HG02981 (cell line): ENCODE measurements around the gene MRPS9.

ENCODE experiments used
- ATAC-seq: cut with Tn5 transposase; IDR thresholded peaks from one replicate; pipeline ENCODE4 v1.9.1; 2021; ENCODE audit warnings: mild to moderate bottlenecking, moderate library complexity; ENCODE audit not compliant: unreplicated experiment

MRPS9 gene

DNA sequence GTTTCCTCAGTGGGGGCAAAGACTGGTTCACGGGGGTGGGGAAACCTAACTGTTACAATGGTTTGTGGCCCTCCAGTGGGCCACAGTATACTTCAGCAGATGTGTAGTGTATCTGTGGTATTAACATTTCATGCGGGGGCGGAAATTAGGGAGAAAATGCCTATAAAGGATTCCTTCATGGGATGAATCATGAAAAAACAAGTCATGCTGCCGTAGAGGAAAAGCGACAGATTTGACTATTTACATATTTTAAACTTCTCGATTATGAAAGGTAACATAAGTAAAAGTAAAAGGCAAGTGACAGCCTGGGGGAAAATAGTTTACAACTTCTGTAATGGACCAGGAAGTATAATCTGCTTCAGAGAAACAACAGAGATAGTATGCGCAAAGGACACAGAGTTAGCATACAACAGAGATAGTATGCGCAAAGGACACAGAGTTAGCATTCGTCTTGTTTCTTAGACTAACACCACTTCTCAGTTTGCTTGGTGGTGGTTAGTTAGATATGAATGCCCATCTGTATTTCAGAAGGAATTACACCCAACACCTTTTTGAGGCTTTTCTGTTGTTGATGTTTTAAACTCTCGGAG lies 41.1 kb downstream of the MRPS9 start:
- ATAC-seq: no peak

DNA sequence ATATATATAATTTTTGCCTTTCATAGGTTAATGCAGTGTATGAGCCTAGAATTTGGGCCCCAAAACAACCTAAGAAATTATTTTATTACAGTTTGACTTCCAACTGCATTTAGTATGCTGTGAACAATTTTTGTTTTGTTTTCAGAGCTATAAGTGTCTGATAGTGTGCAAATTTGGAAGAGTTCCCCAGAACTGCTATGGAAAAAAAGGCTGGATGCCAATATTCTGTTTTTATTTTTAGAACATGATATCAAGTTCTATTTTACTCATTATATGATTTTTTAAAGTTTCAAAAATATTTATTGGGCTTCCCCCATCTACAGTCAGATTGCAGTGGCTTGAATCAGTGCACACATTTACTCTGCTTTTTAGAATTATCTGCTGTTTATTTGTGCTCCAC lies 42.6 kb downstream of the MRPS9 start:
- ATAC-seq: no peak

DNA sequence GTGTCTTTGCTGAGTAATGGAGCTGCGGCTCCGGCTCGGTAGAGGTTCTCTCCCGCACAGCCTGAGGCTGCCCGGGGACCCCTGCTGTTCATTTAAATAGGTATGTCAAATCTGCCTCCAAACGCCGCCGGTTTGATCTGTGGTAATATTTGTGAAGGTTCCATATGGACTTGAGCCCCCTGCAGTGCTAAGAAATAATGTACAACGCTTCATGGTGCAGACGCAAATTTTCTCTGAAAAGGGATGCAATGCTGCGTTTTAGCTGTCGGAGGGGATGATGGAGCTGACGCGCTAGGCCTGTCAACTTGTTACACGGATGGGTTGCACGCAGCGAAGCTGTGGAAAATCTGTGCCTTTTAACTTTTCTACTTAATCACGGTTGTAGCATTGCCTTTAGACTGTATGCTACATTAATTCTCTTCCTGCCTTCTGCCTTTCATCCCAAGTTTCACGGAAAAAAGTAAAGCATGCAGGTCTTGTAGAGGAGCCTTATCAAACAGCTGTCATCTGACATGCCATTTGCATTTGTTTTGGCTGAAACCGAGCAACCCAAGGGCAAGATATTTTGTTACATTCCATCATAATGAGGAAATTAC lies 43.2 kb downstream of the MRPS9 start:
- no peak for ATAC-seq

DNA sequence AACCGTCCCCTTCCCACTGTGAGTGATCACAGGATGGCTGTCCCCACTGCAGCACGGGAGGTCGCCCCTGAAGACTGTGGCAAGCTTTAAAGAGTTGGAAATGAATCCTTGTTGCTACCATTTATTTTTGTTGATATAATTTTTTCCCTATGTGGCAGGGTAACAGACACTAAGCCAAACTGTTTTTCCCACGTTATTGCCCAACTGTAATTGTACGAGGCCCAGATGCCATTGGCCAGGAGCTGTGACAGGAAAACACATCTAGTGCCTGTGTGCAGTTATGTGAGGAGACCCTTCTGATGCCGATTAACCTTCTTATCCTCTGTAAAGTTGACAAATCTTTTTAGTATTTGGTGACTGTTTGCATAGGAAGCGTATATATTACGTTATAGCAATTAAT lies 44.2 kb downstream of the MRPS9 start:
- no peak for ATAC-seq

DNA sequence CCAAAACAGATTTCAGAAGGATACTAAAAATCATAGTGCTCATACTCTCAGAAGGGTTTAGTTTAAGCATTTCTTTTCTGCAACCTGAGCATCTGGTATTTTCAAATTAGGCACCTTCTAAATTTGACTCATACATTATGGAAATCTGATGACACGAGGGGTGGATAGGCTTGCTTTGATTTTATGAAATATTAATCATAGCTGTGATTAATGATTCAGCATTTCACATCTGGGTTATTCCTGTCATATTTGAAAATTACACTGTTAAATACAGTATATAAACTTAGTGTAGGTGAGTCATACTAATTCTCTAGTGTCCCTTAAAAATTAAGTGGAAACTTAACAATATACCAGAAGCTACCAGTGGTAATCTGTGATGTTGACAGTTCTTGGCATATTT lies 47.7 kb downstream of the MRPS9 start:
- ATAC-seq: no peak

DNA sequence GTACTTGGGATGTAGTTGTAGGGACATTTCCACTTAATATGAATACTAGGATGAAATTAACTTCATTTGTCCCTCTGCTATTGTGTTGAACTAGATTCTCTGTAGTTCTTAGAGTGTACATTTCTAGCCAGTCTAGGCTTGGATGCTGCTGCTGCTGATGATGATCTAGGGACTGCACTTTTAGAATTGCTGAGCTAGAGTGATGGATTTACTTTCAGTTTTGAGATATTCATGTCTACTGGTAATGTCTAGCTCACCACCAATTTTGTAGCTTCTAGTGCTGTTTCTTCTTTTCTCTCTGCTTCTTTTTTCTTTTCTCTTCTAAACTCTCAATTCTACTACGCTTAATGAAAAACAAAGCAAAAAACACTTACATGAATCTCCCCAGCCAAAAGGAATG lies 49.4 kb downstream of the MRPS9 start:
- peak; percentile 75 for ATAC-seq

DNA sequence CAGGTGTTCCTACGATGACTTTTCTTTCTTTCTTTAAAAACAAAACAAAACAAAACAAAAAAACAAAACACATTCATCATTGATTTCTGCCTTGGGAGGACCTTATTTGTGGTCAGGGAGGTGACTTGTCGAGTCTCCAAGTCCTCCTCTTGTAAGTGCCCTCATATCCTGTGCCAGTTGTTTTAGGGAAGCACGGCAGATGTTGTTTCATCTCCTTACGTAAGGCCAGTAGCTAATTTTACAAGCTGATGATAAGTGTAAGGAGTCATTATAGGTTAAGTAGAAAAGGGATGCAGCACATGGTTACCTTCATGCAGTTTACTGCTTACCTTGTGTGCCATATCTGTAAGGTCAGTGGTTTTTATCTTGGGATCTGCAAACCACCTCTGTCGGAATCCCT lies 52.2 kb downstream of the MRPS9 start:
- no peak for ATAC-seq

DNA sequence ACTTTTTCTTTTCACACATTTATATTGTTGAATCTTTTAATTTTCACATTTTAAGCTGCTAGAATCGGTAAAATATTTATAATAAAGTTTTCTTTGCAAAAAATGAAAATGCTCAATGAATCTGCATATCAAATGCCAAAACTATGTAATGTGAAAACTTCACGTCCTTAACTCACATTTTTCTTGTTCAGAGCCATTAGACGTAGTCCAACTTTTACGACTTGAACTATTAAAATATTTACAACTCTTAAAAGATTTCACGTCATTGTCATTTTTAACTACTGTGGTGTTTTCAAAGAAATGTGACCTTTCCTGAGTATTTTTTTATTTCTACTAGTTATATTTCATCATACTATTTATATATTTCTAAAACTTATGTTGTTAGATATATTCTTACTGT lies 54.9 kb downstream of the MRPS9 start:
- no peak for ATAC-seq

DNA sequence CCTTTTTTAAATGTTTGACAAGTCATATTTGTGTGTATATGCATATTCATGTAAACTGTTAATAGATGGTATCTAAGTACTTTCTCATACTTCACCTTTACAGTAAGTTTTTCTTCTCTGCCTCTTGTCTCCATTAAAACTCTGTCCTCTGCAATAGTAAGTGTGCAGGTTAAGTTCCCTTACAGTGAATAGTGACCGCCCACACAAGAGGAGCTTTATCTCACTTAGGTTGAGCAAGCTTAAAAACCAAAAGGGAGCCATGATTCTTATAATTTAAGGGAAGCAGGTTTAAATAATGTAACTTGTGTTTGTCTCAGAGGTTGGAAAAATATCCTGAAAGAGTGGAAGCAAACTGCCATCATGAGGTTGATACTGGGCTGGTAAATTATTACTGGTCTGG lies 61.3 kb downstream of the MRPS9 start:
- no peak for ATAC-seq

DNA sequence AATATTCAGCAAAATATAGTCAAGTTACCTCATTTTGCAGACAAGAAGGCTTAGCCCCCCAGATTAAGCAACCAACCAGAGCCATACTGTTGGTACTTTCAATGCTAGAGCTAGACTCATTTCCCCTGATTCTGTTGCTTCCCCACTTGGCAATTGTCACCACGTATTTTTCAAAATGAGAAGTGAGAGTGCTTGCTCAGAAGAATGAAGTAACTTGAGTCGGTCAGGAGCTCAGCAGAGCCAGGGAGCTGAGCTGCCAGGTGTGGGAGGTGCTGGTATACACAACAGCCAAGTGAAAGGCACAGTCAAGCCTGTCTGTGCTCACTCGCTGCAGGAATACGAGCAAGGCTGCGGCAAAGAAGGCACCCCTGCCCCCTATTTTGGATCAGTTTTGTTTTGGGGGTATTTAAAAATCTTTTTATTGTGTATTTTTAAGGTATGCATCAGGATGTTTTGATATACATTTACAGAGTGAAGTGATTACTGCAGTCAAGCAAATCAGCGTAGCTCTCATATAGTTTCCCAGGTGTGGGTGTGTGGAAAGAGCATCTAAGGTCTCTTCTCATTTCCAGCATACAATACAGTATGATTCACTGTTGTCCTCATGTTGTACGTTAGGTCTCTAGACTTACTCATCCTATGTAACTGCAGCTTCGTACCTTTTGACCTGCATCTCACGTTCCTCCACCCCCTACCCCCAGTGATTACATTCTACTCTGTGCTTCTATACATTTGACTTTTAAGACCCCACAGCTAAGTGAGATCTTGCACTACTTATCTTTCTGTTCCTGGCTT lies 62.4 kb downstream of the MRPS9 start:
- peak; percentile 68 for ATAC-seq

DNA sequence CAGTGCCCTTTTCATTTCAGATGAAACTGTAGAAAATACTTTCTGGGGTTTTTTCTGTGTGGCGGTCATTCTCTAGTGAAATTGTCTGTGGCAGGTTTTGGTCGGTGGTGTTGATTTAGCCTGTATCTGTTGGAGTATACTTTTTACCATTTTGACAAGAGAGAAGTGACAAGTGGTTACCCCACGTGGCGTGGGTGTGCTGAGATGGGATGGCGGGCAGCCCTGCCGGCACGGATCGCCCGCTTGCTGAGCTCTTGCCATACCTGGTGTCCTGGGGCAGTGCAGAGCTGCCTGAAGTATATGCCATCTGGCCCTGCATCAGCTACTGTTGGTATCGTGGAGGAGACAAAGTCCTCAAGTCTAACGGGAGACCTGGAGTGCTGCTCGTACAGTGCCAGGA lies 64.1 kb downstream of the MRPS9 start:
- ATAC-seq: no peak

DNA sequence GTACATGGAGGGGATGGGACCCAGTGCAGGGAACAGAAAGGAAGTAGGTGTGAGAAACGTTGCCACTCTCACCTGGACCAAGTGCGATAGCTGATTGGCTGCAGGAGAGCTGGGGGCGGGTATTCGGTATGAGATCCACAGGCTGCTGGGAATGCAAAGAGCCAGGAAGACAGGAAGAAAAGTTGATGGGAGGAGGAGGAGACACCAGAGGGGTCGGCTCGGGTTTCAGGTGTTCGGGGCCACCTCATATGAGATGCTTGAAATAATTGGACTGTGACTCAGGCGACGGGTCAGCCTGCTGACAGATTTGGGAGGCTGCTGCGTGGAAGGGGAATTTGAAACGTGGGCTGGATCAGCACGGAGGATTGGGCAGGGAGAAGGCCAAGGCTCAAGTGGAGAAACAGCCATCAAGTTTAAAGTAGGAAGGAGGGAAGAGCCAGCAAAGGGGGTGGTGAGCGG lies 65.1 kb downstream of the MRPS9 start:
- no peak for ATAC-seq

DNA sequence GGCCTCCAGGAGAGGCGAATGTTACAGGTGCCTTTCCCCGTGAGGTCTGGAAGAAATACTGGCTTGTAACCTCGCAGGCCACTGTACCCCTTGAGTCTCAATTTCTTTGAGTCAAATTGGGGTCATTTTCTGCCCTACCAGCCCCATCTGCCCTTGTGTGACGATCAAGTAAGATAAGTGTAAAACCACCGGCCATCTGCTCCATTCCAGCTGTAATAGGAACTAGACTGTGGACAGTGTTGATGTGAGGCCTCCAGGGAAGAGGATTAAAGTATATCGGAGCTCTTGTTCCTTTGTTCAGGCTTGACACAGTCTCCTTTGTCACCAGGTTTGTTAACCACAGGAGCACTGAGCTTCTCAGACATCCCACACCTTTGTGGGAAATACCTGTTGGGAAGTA lies 65.6 kb downstream of the MRPS9 start:
- ATAC-seq: no peak

DNA sequence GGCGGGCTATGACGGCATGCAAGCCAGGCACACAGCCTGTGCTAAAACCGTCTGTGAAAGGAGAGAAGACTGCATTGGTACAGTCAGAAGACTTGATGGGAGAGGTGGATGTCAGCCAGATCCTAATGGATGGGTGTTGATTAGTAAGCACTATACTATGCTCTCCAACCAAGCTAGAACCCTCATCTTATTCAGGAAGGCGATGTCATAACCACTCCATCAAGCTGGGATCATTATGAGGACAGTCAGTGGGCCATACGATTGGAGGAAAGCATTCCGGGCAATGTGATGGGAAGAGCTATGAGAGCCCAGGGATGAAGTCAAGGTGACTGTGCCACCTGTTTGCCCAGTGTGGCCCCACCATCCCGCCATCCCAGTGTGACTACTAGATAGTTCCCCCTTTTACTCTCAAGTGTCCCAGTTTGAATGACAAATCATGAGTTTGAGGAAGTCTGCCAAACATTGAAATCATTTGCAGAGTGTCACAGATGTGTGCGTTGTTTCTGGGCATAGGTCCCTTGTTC lies 66.4 kb downstream of the MRPS9 start:
- no peak for ATAC-seq

DNA sequence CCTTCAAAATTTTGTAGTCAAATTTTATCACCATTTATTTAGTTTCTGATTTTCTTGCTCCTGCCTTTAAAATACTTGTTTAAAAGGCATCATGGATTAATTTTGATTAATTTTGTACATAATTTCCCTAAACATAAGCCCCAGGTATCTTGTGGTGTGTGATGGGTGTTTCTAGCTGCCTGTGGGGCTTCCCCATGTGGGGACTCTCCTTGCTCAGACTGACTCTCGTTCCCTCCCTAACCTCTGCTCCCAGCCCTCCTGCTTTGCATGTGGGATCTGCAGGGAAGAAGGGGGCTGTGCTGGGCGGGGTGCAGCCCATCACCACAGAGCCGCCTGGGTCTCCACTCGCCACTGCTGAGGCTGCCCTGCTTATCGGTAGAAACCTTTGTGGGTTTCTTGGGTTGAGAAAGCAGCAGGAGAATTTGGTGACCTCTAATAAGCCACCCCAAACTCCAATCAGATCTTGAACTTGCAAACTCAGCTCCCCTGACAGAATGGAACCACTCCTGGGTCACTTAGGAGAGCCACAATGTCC lies 72.5 kb downstream of the MRPS9 start:
- ATAC-seq: no peak

DNA sequence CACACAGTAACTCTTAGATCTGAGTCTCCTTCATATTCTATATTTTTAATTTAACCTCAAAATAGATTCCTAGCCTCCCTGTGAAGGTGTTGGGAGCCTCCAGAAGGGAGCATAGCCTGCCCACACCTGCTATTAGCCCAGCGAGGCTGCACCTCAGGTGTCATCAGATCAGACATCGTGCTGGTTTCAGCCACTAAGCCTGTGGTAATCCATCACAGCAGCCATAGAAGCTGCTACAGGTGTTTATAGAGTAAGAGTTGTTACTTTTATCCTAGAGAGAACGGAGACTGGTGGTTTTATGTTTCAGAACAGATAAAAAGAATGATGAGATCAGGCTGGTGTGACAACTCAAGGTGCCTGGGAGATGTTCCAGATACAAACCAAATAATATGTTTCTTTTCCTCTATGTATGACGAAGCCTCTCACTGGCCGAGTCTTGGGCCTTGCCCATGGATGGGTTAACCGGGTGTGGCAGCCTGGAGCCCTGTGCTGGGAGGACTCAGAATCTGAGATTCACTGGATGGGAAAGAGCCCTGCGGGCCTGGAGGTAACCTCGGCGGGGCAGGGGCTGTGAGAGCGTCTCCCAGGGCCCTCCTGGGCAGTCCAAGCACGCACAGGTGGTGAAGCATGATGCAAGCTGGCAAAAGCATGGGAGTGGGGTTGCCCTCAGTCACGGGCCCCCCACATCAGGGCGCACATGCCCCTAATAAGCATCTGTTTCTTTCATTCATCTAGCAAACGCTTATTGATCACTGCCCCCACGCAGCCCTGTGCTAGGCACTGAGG lies 73.7 kb downstream of the MRPS9 start:
- no peak for ATAC-seq

DNA sequence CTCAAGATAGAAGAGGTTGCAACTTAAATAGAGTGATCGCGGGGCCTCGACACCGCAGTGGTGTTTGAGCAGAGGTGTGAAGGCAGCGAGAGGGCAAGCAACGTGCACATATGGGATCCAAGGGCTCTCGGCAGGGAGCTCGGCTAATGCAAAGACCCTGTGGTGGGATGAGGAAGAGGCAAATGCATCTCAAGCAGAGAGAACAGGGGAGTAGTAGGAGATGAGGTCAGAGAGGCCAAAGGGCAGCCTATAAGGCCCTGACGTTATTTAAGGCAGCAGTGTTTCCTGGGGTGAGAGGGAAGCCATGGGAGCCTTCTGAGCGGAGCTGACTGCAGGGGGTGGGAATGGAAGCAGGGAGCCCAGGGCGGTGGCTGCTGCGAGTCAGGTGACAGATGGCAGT lies 74.5 kb downstream of the MRPS9 start:
- ATAC-seq: no peak

DNA sequence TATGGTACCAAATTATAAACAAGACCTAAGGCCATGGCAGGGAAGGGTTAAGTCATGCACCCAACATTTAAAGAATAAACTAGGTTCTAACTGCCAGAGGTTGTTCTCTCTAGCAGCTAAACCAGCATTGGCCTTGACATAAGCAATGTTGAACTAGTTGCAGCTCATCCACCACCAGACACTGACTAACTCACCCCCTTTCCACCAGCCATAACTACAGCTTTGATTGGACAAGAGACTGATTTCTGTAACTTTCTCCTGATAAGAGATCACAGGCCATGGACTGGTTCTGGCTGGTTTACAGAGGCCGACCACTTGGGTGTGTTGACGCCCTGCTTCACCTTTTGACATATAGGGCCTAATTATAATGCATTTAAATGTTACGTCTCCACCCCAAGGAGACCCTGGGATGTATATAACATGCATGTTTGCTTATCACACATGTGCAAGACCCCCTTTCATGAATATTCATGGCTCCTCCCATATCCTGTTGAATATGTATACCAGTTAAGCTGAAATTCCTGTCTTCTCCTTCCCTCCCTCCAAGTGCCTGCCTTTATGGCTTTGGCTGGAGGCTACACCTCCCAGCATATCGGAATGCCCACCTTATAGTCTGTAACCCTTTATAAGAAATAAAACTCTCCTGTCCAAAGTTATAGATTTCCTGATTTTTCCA lies 75.9 kb downstream of the MRPS9 start:
- ATAC-seq: no peak

DNA sequence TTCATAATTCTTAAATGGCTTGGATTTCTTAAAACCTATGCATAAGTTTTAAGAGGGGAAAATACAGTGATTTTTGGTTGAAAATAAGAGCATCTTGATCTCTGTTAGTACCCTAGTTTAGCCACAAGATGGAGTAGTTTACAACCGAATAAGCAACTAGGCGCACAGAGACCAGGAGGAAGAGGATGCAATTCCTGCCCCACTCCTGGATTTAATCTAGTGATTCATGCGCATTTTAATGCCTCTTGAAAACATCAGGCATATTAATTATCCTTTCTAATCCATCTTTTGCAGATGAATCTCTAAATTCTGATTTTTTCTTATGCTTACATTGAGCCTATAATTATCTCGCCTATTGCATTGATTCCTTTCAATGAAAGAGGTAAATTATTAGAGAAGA lies 76.7 kb downstream of the MRPS9 start:
- no peak for ATAC-seq

DNA sequence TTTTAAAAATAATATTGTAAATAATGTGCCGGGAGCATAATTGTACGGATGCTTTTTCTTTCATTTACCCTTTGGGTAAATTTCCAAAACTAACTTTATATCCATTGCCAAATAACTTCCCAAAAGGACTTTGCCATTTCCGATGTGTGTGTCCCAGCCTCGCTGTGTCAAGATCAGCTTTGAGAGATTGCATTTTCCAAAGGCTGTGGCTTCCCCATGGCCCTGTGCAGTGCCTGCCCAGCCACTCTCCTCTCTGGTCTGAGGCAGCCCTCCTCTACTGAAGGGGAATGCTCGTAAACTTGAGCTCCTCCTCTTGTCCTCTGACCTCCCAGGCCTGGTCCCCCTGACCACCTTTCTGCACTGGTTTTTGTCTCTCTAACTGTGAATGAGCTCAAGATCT lies 78.5 kb downstream of the MRPS9 start:
- ATAC-seq: no peak

DNA sequence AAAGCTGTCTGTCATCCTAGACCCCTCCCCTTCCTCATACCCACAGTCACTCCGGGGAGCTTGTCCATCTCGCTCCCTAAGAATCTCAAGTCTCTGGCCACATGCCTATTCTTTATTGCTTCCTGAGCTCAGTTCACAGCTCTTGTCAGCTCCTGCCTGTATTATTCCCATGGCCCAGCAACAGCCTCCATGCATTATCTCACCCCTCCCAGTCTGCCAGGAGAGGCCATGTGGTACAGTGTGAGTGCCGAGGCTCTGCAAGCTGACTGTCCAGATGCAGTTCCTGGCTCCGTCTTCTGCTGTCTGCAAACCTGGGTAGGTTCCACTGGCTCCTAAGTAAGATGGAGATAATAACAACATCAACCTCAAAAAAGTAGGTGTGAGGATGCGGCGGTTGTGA lies 79.7 kb downstream of the MRPS9 start:
- ATAC-seq: no peak
